ENCODE measurements around the gene KDM5A. TPM values are rescaled to one million over a fixed set of nuclear protein-coding genes. Genes with fewer than 3 reads are reported as not detected.

KDM5A gene
- total and polyA plus RNA-seq, 2 experiments from 2014 or later, result 47.1 to 48.3 TPM

GRCh38 chr12:293199-293598 lies 95.9 kb downstream of the KDM5A start:
- Histone ChIP-seq H2AFZ (no peak overlapping the region), H4K20me1 (replicated peaks; ENCODE audit: insufficient read depth) (no peaks in the 10 kb centered on the region), H3K9me2 (ENCODE audit: insufficient read depth) (no peaks in the 10 kb centered on the region), H3F3A (replicated peaks; ENCODE audit: low read depth) (no peaks in the 10 kb centered on the region), H3K79me2 (replicated peaks; ENCODE audit: insufficient read depth) (no peaks in the 10 kb centered on the region), H3K4me3 (no peak overlapping the region), H3K4me1 (ENCODE audit: insufficient read depth) (no peaks in the 10 kb centered on the region), H3K27me3 (ENCODE audit: insufficient read depth) (no peaks in the 10 kb centered on the region), H3K27ac (ENCODE audit: low read depth) (no peak overlapping the region), H3K36me3 (ENCODE audit: insufficient read depth) (peaks cover 30% of the 10 kb centered on the region), H3K4me2 (no peak overlapping the region)
- no peak overlapping the region for H3K4me3 Mint-ChIP-seq
- peaks cover 45% of the 10 kb centered on the region for H3K36me3 Mint-ChIP-seq (ENCODE audit: low read depth)
- no peak overlapping the region for H3K27ac Mint-ChIP-seq
- no peaks in the 10 kb centered on the region for H3K4me1 Mint-ChIP-seq
- TF ChIP-seq POLR2AphosphoS5 (IDR thresholded peaks at IDR 0.05; ENCODE audit: low read depth) (no peak), STAT1 (IDR thresholded peaks at IDR 0.05; ENCODE audit: unreplicated experiment) (no peak), ZNF114 (CRISPR knock-in tag; IDR thresholded peaks at IDR 0.05) (no peak), CREB1 (CRISPR knock-in tag; IDR thresholded peaks at IDR 0.05; ENCODE audit: low read depth) (no peak), ETS1 (IDR thresholded peaks at IDR 0.05) (no peak), REST (IDR thresholded peaks at IDR 0.05; ENCODE audit: unreplicated experiment) (no peak), EZH2 (IDR thresholded peaks at IDR 0.05; ENCODE audit: low read depth, unreplicated experiment) (no peak), EZH2phosphoT487 (IDR thresholded peaks at IDR 0.05; ENCODE audit: unreplicated experiment) (no peak), CTCF (conservative IDR thresholded peaks at IDR 0.05; ENCODE audit: low read depth in 2 of 2) (no peak), NANOG (IDR thresholded peaks at IDR 0.05; ENCODE audit: borderline replicate concordance) (no peak), JUNB (IDR thresholded peaks at IDR 0.05; ENCODE audit: unreplicated experiment) (no peak), ZNF331 (CRISPR knock-in tag; IDR thresholded peaks at IDR 0.05; ENCODE audit: low read depth) (no peak), ZNF462 (CRISPR knock-in tag; IDR thresholded peaks at IDR 0.05) (no peak)
- DNase-seq (ENCODE audit: low spot score) (no peak), ATAC-seq (no peak)
- no peaks in the 10 kb centered on the region for H3K27me3 Mint-ChIP-seq (ENCODE audit: insufficient read depth, low read depth, poor library complexity)
- no peaks in the 10 kb centered on the region for H3K9me3 Mint-ChIP-seq
